Endothelial cell of umbilical vein (primary cell): ENCODE results near the gene DGKK. TPM values are rescaled to one million over a fixed set of nuclear protein-coding genes. Genes with fewer than 3 reads are reported as not detected.
A peak's percentile ranks its signal among the peaks of the same experiment; 100 is the strongest.
"Not testable (repeated sequence)": the region's sequence is repeated elsewhere in the genome, so short reads cannot be mapped to it uniquely, and the experiment has no call there.

Source experiments
- BruUV-seq: library from RNA; stranded (reverse); fragments of 400-500 nt; replicated peaks from 2 replicates; lab custom pipeline; 2021; lab: Mats Ljungman, UMichigan
- CTCF ChIA-PET: fragments of 300-600, 350-600 bp; sonication (Branson Sonifier 250); formaldehyde crosslinking; loops from one replicate; lab custom pipeline; 2021; ENCODE audit warnings: antibody characterized with exemption, inconsistent platforms; lab: Charles Lee
- POLR2A ChIA-PET: fragments of 300-600, 350-600 bp; sonication (Branson Sonifier 250); formaldehyde crosslinking; loops from one replicate; lab custom pipeline; 2021; ENCODE audit warnings: antibody characterized with exemption, inconsistent platforms; lab: Charles Lee
- DNase-seq: peaks from one replicate; pipeline ENCODE4 v3.0.0-alpha.2; 2011; ENCODE audit warnings: low read depth, low spot score
- FAIRE-seq: peaks from 2 replicates; lab custom pipeline; 2011; peaks lifted over from hg19 to GRCh38; lab: Jason Lieb, UNC
- H2AFZ ChIP-seq: 2 replicates; pipeline ENCODE4 v1.6.0; 2012; ENCODE audit warnings: low read depth, low read length, control low read depth, inconsistent platforms
- H3K27ac ChIP-seq: 2 replicates; pipeline ENCODE4 v1.5.1; 2011; ENCODE audit warnings: low read depth, mild to moderate bottlenecking, control low read depth, low read length, moderate library complexity; ENCODE audit not compliant: insufficient read depth
- H3K27me3 ChIP-seq, 2 experiments: 2 replicates each; pipeline versions ENCODE4 v1.6.0 to v1.6.1; 2011; ENCODE audit warnings: low read length in 2 of 2, mixed read lengths in 1 of 2; ENCODE audit not compliant: control insufficient read depth in 2 of 2, insufficient read depth in 2 of 2
- H3K36me3 ChIP-seq, 2 experiments: 2 replicates in 1 of 2; 3 replicates in 1 of 2; pipeline ENCODE4 v1.5.1; 2011; ENCODE audit warnings: low read length in 2 of 2, mild to moderate bottlenecking in 1 of 2, moderate library complexity in 1 of 2; ENCODE audit not compliant: control insufficient read depth in 2 of 2, insufficient read depth in 2 of 2; ENCODE audit errors: extremely low read depth in 1 of 2
- H3K4me1 ChIP-seq: 3 replicates; pipeline ENCODE4 v1.5.1; 2011; ENCODE audit warnings: mild to moderate bottlenecking, low read length; ENCODE audit not compliant: control insufficient read depth, insufficient read depth; ENCODE audit errors: extremely low read depth
- H3K4me2 ChIP-seq: 2 replicates; pipeline ENCODE4 v1.6.1; 2011; ENCODE audit warnings: low read length, control low read depth, mixed read lengths; ENCODE audit not compliant: insufficient read depth
- H3K4me3 ChIP-seq, 3 experiments: fragments of 200-600 bp in 1 of 3; sonication (generic), shearing (Covaris generic) in 1 of 3; replicated peaks in 1 of 3; 2 replicates each; pipeline ENCODE4 v1.5.1; 2011 to 2016; ENCODE audit warnings: control low read depth in 3 of 3, low read length in 3 of 3, mild to moderate bottlenecking in 2 of 3, inconsistent platforms in 1 of 3, low read depth in 1 of 3, moderate library complexity in 1 of 3; ENCODE audit not compliant: insufficient read depth in 1 of 3
- H3K79me2 ChIP-seq: 2 replicates; pipeline ENCODE4 v1.6.0; 2012; ENCODE audit warnings: low read length, inconsistent platforms; ENCODE audit not compliant: control insufficient read depth, insufficient read depth
- H3K9ac ChIP-seq: replicated peaks from 2 replicates; pipeline ENCODE3; 2011; ENCODE audit warnings: low read length, control low read depth; ENCODE audit not compliant: insufficient read depth; ENCODE audit errors: extremely low read depth
- H3K9me1 ChIP-seq: replicated peaks from 3 replicates; pipeline ENCODE4 v1.6.0; 2011; ENCODE audit warnings: mild to moderate bottlenecking, low read length; ENCODE audit not compliant: control insufficient read depth, insufficient read depth; ENCODE audit errors: extremely low read depth
- H3K9me3 ChIP-seq: replicated peaks from 2 replicates; pipeline ENCODE4 v1.5.1; 2012; ENCODE audit warnings: low read length, inconsistent platforms; ENCODE audit not compliant: control insufficient read depth, insufficient read depth
- H4K20me1 ChIP-seq: replicated peaks from 2 replicates; pipeline ENCODE3; 2011; ENCODE audit warnings: mild to moderate bottlenecking, low read length; ENCODE audit not compliant: control insufficient read depth, insufficient read depth; ENCODE audit errors: extremely low read depth
- EZH2 ChIP-seq: IDR thresholded peaks from 2 replicates; pipeline ENCODE4 v1.6.1; 2012; ENCODE audit warnings: borderline replicate concordance, low read depth, mild to moderate bottlenecking, moderate library complexity, low read length, inconsistent platforms; ENCODE audit not compliant: severe bottlenecking
- FOS ChIP-seq: IDR thresholded peaks from 2 replicates; pipeline ENCODE4 v1.6.1; 2011; ENCODE audit warnings: mild to moderate bottlenecking, low read length, moderate library complexity, borderline replicate concordance; ENCODE audit not compliant: insufficient read depth
- GATA2 ChIP-seq: IDR thresholded peaks from 2 replicates; pipeline ENCODE4 v1.7.0; 2011; ENCODE audit warnings: low read depth, mild to moderate bottlenecking, moderate library complexity, mixed read lengths, low read length; ENCODE audit not compliant: insufficient read length, insufficient read depth
- JUN ChIP-seq: IDR thresholded peaks from 2 replicates; pipeline ENCODE4 v1.6.1; 2011; ENCODE audit warnings: borderline replicate concordance, low read depth; ENCODE audit not compliant: insufficient read length, insufficient read depth
- MYC ChIP-seq: IDR thresholded peaks from one replicate; pipeline ENCODE4 v1.6.1; 2011; ENCODE audit warnings: mild to moderate bottlenecking, low read depth, low read length
- POLR2A ChIP-seq: IDR thresholded peaks from 2 replicates; pipeline ENCODE4 v1.6.1; 2012; ENCODE audit warnings: low read depth, mild to moderate bottlenecking, control low read depth, low read length
- POLR2AphosphoS5 ChIP-seq: IDR thresholded peaks from 2 replicates; pipeline ENCODE4 v1.6.1; 2012; ENCODE audit warnings: low read depth, mild to moderate bottlenecking, control low read depth, low read length, moderate library complexity; ENCODE audit not compliant: insufficient read depth
- dilution Hi-C: fragments of 300-500 bp; cut with MboI; formaldehyde crosslinking; loops from one replicate; pipeline ENCODE4 v1.15.0; 2019; ENCODE audit warnings: low sequenced_read_pairs; ENCODE audit not compliant: extremely low pct_ligation_motif_present
- intact Hi-C: fragments of 100-400 bp; cut with micrococcal nuclease; formaldehyde crosslinking; loops from one replicate; pipeline ENCODE4 v1.10.0; 2022
- polyA plus RNA-seq, 4 experiments: library from polyadenylated mRNA; depleted of rRNA in 3 of 4; stranded (reverse) in 3 of 4; unstranded in 1 of 4; fragments of >200 nt; gene quantifications; 2 replicates each; pipeline versions ENCODE4 v1.2.1 to v1.2.3, GENCODE V29; 2011 to 2012; ENCODE audit warnings: missing spikeins in 1 of 4
- total RNA-seq: library from RNA; stranded (reverse); gene quantifications from 2 replicates; pipeline ENCODE4 v1.2.3, GENCODE V29; 2021
- TF ChIP-seq, protein P1 (sequence below), 2 donors: IDR thresholded peaks; 1 replicate in 1 of 2; 2 replicates in 1 of 2; pipeline ENCODE4 v1.5.1; 2011; ENCODE audit warnings: low read length in 2 of 2, mild to moderate bottlenecking in 2 of 2, moderate library complexity in 2 of 2, control low read depth in 1 of 2, inconsistent platforms in 1 of 2, low read depth in 1 of 2; ENCODE audit not compliant: insufficient read depth in 1 of 2; ENCODE audit errors: extremely low read depth in 1 of 2
- TF ChIP-seq, protein P2 (sequence below): IDR thresholded peaks from 2 replicates; pipeline ENCODE4 v1.6.1; 2011; ENCODE audit not compliant: insufficient read depth, insufficient read length

DGKK gene
- total and polyA plus RNA-seq, 2 donors (not counting 3 experiments of a cell fraction or from before 2014, with no cell fraction given): not detected

DNA sequence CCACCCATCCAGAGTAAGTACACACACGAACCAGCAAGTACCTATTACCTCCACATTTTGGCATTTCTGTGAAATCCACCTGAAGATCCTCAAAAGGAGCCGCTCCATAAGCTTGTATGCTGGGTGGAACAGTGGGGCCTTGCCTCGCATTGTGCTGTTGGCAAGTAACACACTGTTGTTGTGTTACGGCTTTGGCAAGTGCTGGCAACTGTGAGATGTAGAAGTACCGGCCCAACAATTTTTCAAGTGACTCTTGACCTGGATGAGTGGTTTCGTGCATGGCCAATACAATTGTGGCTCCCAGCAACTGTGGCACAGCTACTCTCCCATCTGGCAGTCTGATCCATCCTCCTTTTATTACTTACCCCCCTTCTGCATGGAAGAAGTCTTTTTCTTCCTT lies 137.3 kb downstream of the DGKK start:
- intact Hi-C loops: loop anchor here (10.0 kb wide), 1 partner anchor 351 kb away; no protein-coding TSS in a partner anchor
- dilution Hi-C loops: no loop called here
- no peak overlapping the region for H3K9ac ChIP-seq
- no peaks in the 10 kb centered on the region for H3K9me1 ChIP-seq
- ChIA-PET POLR2A (no interaction called here), CTCF (interaction anchor here (1.0 kb wide), 1 partner anchor 247 kb away, joined by 5 read pairs; no protein-coding TSS in a partner anchor)
- TF ChIP-seq, protein P1, sequence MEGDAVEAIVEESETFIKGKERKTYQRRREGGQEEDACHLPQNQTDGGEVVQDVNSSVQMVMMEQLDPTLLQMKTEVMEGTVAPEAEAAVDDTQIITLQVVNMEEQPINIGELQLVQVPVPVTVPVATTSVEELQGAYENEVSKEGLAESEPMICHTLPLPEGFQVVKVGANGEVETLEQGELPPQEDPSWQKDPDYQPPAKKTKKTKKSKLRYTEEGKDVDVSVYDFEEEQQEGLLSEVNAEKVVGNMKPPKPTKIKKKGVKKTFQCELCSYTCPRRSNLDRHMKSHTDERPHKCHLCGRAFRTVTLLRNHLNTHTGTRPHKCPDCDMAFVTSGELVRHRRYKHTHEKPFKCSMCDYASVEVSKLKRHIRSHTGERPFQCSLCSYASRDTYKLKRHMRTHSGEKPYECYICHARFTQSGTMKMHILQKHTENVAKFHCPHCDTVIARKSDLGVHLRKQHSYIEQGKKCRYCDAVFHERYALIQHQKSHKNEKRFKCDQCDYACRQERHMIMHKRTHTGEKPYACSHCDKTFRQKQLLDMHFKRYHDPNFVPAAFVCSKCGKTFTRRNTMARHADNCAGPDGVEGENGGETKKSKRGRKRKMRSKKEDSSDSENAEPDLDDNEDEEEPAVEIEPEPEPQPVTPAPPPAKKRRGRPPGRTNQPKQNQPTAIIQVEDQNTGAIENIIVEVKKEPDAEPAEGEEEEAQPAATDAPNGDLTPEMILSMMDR (IDR thresholded peaks at IDR 0.05; ENCODE audit: extremely low read depth in 1 of 2, insufficient read depth in 1 of 2, low read depth in 1 of 2, low read length in 2 of 2): no peak
- TF ChIP-seq EZH2 (no peak), MYC (no peak), JUN (no peak), POLR2AphosphoS5 (no peak), FOS (no peak), POLR2A (no peak), GATA2 (no peak)
- TF ChIP-seq, protein P2, sequence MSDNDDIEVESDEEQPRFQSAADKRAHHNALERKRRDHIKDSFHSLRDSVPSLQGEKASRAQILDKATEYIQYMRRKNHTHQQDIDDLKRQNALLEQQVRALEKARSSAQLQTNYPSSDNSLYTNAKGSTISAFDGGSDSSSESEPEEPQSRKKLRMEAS: no peak
- H3K27me3 ChIP-seq: no peaks in the 10 kb centered on the region
- no TSS peak for BruUV-seq
- no peaks in the 10 kb centered on the region for H3K36me3 ChIP-seq
- H3K79me2 ChIP-seq: no peaks in the 10 kb centered on the region
- no peaks in the 10 kb centered on the region for H3K9me3 ChIP-seq
- no peak overlapping the region for H3K4me2 ChIP-seq
- H3K4me3 ChIP-seq: no peak overlapping the region
- H4K20me1 ChIP-seq: no peaks in the 10 kb centered on the region
- H3K27ac ChIP-seq: no peak overlapping the region
- FAIRE-seq (no peak), DNase-seq (no peak)
- H3K4me1 ChIP-seq: no peaks in the 10 kb centered on the region
- no peak overlapping the region for H2AFZ ChIP-seq

- H3K9me1 ChIP-seq, H3K4me2 ChIP-seq, H3K9me3 ChIP-seq, H3K9ac ChIP-seq, H2AFZ ChIP-seq, H3K4me3 ChIP-seq, dilution Hi-C loops, H3K27me3 ChIP-seq, POLR2A ChIA-PET, H3K27ac ChIP-seq, H4K20me1 ChIP-seq, H3K36me3 ChIP-seq, H3K4me1 ChIP-seq, BruUV-seq, H3K79me2 ChIP-seq, DNase-seq: not testable (repeated sequence)
- FAIRE-seq: peak; percentile 60
- CTCF ChIA-PET: interaction anchor here (1.0 kb wide), 1 partner anchor 248 kb away, joined by 5 read pairs; no protein-coding TSS in a partner anchor
- intact Hi-C loops: loop anchor here (10.0 kb wide), 1 partner anchor 352 kb away; no protein-coding TSS in a partner anchor
Observed at GRCh38 chrX:50332668-50333067, 138.0 kb downstream of the DGKK start.
